Liver (tissue), 9 donors: ENCODE results near the gene ZGPAT. TPM values are rescaled to one million over a fixed set of nuclear protein-coding genes. Genes with fewer than 3 reads are reported as not detected.

Experiments used
- DNase-seq: peaks from one replicate; pipeline ENCODE4 v3.0.0-alpha.2; 2017; ENCODE audit warnings: low spot score
- H3K27ac ChIP-seq, 2 donors: one replicate each; pipeline ENCODE4 v1.7.0; 2013; ENCODE audit warnings: inconsistent platforms in 2 of 2, low read length in 2 of 2, control low read depth in 1 of 2, low read depth in 1 of 2, mild to moderate bottlenecking in 1 of 2
- H3K27me3 ChIP-seq, 4 donors: one replicate each; pipeline versions ENCODE4 v1.6.1 to v1.7.0; 2013; ENCODE audit warnings: low read length in 3 of 4, inconsistent platforms in 1 of 4, mild to moderate bottlenecking in 1 of 4, moderate library complexity in 1 of 4; ENCODE audit not compliant: control insufficient read depth in 4 of 4, insufficient read depth in 4 of 4
- H3K36me3 ChIP-seq, 4 donors: one replicate each; pipeline versions ENCODE4 v1.6.1 to v1.7.0; 2013; ENCODE audit warnings: low read length in 3 of 4, mild to moderate bottlenecking in 3 of 4, low read depth in 1 of 4, moderate library complexity in 1 of 4; ENCODE audit not compliant: control insufficient read depth in 4 of 4, insufficient read depth in 3 of 4
- H3K4me1 ChIP-seq, 4 donors: one replicate each; pipeline versions ENCODE4 v1.6.1 to v1.7.0; 2013; ENCODE audit warnings: low read length in 3 of 4, mild to moderate bottlenecking in 3 of 4, moderate library complexity in 1 of 4; ENCODE audit not compliant: control insufficient read depth in 4 of 4, insufficient read depth in 4 of 4
- H3K4me3 ChIP-seq, 3 donors: one replicate each; pipeline versions ENCODE4 v1.6.1 to v1.7.0; 2013; ENCODE audit warnings: low read length in 3 of 3, control low read depth in 1 of 3, low read depth in 1 of 3, mild to moderate bottlenecking in 1 of 3
- H3K9ac ChIP-seq, 2 donors: one replicate each; pipeline ENCODE4 v1.7.0; 2013; ENCODE audit warnings: low read length in 2 of 2, mild to moderate bottlenecking in 2 of 2, moderate library complexity in 2 of 2, control low read depth in 1 of 2, low read depth in 1 of 2
- H3K9me3 ChIP-seq, 4 donors: one replicate each; pipeline versions ENCODE4 v1.6.1 to v1.7.0; 2013; ENCODE audit warnings: low read length in 3 of 4; ENCODE audit not compliant: control insufficient read depth in 4 of 4
- ATF3 ChIP-seq: IDR thresholded peaks from 2 replicates; pipeline ENCODE4 v1.6.1; 2016; ENCODE audit warnings: antibody characterized with exemption
- CTCF ChIP-seq: fragments of 150-350 bp; IDR thresholded peaks from 2 replicates; pipeline ENCODE4 v1.5.1; 2017; ENCODE audit warnings: improper control_type of control experiment, low read depth, low read length; ENCODE audit not compliant: missing input control
- FOXA1 ChIP-seq: IDR thresholded peaks from 2 replicates; pipeline ENCODE4 v1.6.1; 2016; ENCODE audit warnings: antibody characterized with exemption
- FOXA2 ChIP-seq: IDR thresholded peaks from 2 replicates; pipeline ENCODE4 v1.6.1; 2016; ENCODE audit warnings: antibody characterized with exemption
- HNF4A ChIP-seq, 2 donors: conservative IDR thresholded peaks; 2 replicates each; pipeline ENCODE4 v1.6.1; 2016; ENCODE audit warnings: antibody characterized with exemption in 2 of 2, mild to moderate bottlenecking in 2 of 2
- JUND ChIP-seq, 2 donors: IDR thresholded peaks; 2 replicates each; pipeline ENCODE4 v1.6.1; 2016; ENCODE audit warnings: antibody characterized with exemption in 2 of 2
- NR2F2 ChIP-seq: IDR thresholded peaks from 2 replicates; pipeline ENCODE4 v1.6.1; 2016; ENCODE audit warnings: antibody characterized with exemption
- REST ChIP-seq: IDR thresholded peaks from 2 replicates; pipeline ENCODE4 v1.6.1; 2016; ENCODE audit warnings: antibody characterized with exemption, mild to moderate bottlenecking
- RXRA ChIP-seq, 2 donors: IDR thresholded peaks; 2 replicates each; pipeline ENCODE4 v1.6.1; 2017 to 2018; ENCODE audit warnings: antibody characterized with exemption in 2 of 2, mild to moderate bottlenecking in 1 of 2
- SP1 ChIP-seq: IDR thresholded peaks from 2 replicates; pipeline ENCODE4 v1.6.1; 2018; ENCODE audit warnings: antibody characterized with exemption, mild to moderate bottlenecking
- TAF1 ChIP-seq: conservative IDR thresholded peaks from 2 replicates; pipeline ENCODE4 v1.6.1; 2016; ENCODE audit warnings: antibody characterized with exemption, mild to moderate bottlenecking
- ZBTB33 ChIP-seq: IDR thresholded peaks from 2 replicates; pipeline ENCODE4 v1.6.1; 2016; ENCODE audit warnings: antibody characterized with exemption
- WGBS: extraction: QIAGEN DNeasy Blood & Tissue Kit; methylation state at CpG from one replicate; pipeline ENCODE4 v1.1.7; 2013; 5-methylcytosine and 5-hydroxymethylcytosine counted together
- polyA plus RNA-seq, 2 donors: library from polyadenylated mRNA; stranded (reverse) in 1 of 2; unstranded in 1 of 2; fragments of 200-250 nt in 1 of 2; fragments of >200 nt in 1 of 2; fragmentation: Nextera tagmentation in 1 of 2; extraction: Ambion mirVana in 1 of 2; gene quantifications; one replicate each; pipeline versions ENCODE4 v1.2.1 to v1.2.3, GENCODE V29; 2013 to 2015
- total RNA-seq, 2 donors: library from RNA; depleted of rRNA; stranded (reverse); fragments of >200 nt; gene quantifications; one replicate each; pipeline ENCODE4 v1.2.3, GENCODE V29; 2014
- donor health status: healthy.
- donor health status: healthy.
- donor health status: healthy.
- donor health status: healthy.
- donor health status: healthy.

Gene ZGPAT
- total and polyA plus RNA-seq, 4 donors: 10.3 to 90.5 (median 20.5) TPM

GRCh38 chr20:63755933-63756647 is 48.3 kb downstream of the ZGPAT start (continued):
- no peak for TF ChIP-seq NR2F2
- TF ChIP-seq CTCF: no peak
- TF ChIP-seq FOXA2: no peak

- WGBS: 81% methylated on average over 8 of the region's 8 CpGs
- DNase-seq: no peak
- Histone ChIP-seq H3K27ac (no peak overlapping the region), H3K27me3 (no peaks in the 10 kb centered on the region), H3K4me3 (no peak overlapping the region), H3K9me3 (no peaks in the 10 kb centered on the region), H3K9ac (no peak overlapping the region), H3K4me1 (no peaks in the 10 kb centered on the region), H3K36me3 (no peaks in the 10 kb centered on the region)
- TF ChIP-seq TAF1 (no peak), ZBTB33 (no peak)
Measured at GRCh38 chr20:63756648-63756991, 48.8 kb downstream of the ZGPAT start.

GRCh38 chr20:63758152-63758551 is 50.3 kb downstream of the ZGPAT start:
- Histone ChIP-seq H3K27ac (no peak overlapping the region), H3K27me3 (no peaks in the 10 kb centered on the region), H3K9me3 (no peaks in the 10 kb centered on the region), H3K4me3 (no peak overlapping the region), H3K36me3 (no peaks in the 10 kb centered on the region), H3K4me1 (no peaks in the 10 kb centered on the region), H3K9ac (no peak overlapping the region)
- TF ChIP-seq JUND (IDR thresholded peaks at IDR 0.05) (no peak), RXRA (IDR thresholded peaks at IDR 0.05) (no peak), ATF3 (no peak), REST (no peak), FOXA1 (no peak), CTCF (no peak), HNF4A (conservative IDR thresholded peaks at IDR 0.05) (no peak), NR2F2 (no peak), SP1 (no peak), ZBTB33 (no peak)
- no peak for DNase-seq
- WGBS: 89% methylated on average over 7 of the region's 7 CpGs
